OCI-LY7 (cell line): ENCODE results near the gene ID2. TPM values are rescaled to one million over a fixed set of nuclear protein-coding genes. Genes with fewer than 3 reads are reported as not detected.

Source experiments
- BruUV-seq: library from RNA; stranded (reverse); fragments of 400-500 nt; replicated peaks from 2 replicates; lab custom pipeline; 2021; lab: Mats Ljungman, UMichigan
- CTCF ChIA-PET: fragments of 300-600 bp; sonication (Branson Sonifier 250); formaldehyde crosslinking; loops from one replicate; lab custom pipeline; 2022; ENCODE audit warnings: antibody characterized with exemption; ENCODE audit not compliant: unreplicated experiment; lab: Charles Lee
- POLR2A ChIA-PET: fragments of 300-600 bp; sonication (Branson Sonifier 250); formaldehyde crosslinking; loops from one replicate; lab custom pipeline; 2022; ENCODE audit warnings: antibody characterized with exemption; lab: Charles Lee
- DNase-seq: peaks from one replicate; pipeline ENCODE4 v3.0.0-alpha.2; 2015; ENCODE audit warnings: low spot score
- H2AFZ ChIP-seq: fragments of 200-600 bp; sonication (generic), shearing (Covaris generic); 2 replicates; pipeline ENCODE4 v1.6.1; 2014; ENCODE audit warnings: mild to moderate bottlenecking, antibody characterized with exemption, low read length, moderate library complexity
- H3K27ac ChIP-seq: fragments of 200-600 bp; sonication (generic); 2 replicates; pipeline ENCODE4 v1.5.1; 2014; ENCODE audit warnings: mixed run types, low read depth, mild to moderate bottlenecking, moderate library complexity, low read length, inconsistent platforms; ENCODE audit not compliant: poor library complexity, severe bottlenecking
- H3K36me3 ChIP-seq: fragments of 200-600 bp; sonication (generic); 2 replicates; pipeline ENCODE4 v1.6.1; 2014; ENCODE audit warnings: mild to moderate bottlenecking, antibody characterized with exemption, low read length, moderate library complexity, mixed read lengths; ENCODE audit not compliant: insufficient read depth
- H3K4me1 ChIP-seq: fragments of 200-600 bp; sonication (generic); 2 replicates; pipeline ENCODE4 v1.5.1; 2014; ENCODE audit warnings: mild to moderate bottlenecking, low read length; ENCODE audit not compliant: insufficient read depth, poor library complexity, severe bottlenecking
- H3K4me2 ChIP-seq: fragments of 200-600 bp; sonication (generic); 2 replicates; pipeline ENCODE4 v1.6.1; 2014; ENCODE audit warnings: mild to moderate bottlenecking, low read length
- H3K4me3 ChIP-seq: fragments of 200-600 bp; sonication (generic); 2 replicates; pipeline ENCODE4 v1.5.1; 2014; ENCODE audit warnings: mild to moderate bottlenecking, low read depth, low read length; ENCODE audit not compliant: poor library complexity, severe bottlenecking
- H3K79me2 ChIP-seq: fragments of 200-600 bp; sonication (generic); 2 replicates; pipeline ENCODE4 v1.6.1; 2016; ENCODE audit warnings: low read depth, mild to moderate bottlenecking, low read length, moderate library complexity, mixed read lengths; ENCODE audit not compliant: insufficient read depth
- H3K9me2 ChIP-seq: fragments of 200-600 bp; sonication (generic); 2 replicates; pipeline ENCODE4 v1.6.1; 2016; ENCODE audit warnings: mild to moderate bottlenecking, low read length, mixed read lengths; ENCODE audit not compliant: insufficient read depth
- H3K9me3 ChIP-seq: fragments of 200-600 bp; sonication (generic); 2 replicates; pipeline ENCODE4 v1.6.1; 2014; ENCODE audit warnings: mild to moderate bottlenecking, mixed run types, low read length, mixed read lengths
- H4K20me1 ChIP-seq: fragments of 200-600 bp; sonication (generic); 2 replicates; pipeline ENCODE4 v1.6.1; 2014; ENCODE audit warnings: mild to moderate bottlenecking, antibody characterized with exemption, low read length, moderate library complexity, mixed read lengths; ENCODE audit not compliant: insufficient read depth
- CTCF ChIP-seq: fragments of 200-600 bp; sonication (generic); conservative IDR thresholded peaks from 2 replicates; pipeline ENCODE4 v1.5.1; 2014; ENCODE audit warnings: mild to moderate bottlenecking, antibody characterized with exemption, low read length, moderate library complexity, mixed read lengths
- EZH2phosphoT487 ChIP-seq: fragments of 200-600 bp; sonication (generic); IDR thresholded peaks from 2 replicates; pipeline ENCODE4 v1.6.1; 2018; ENCODE audit warnings: low read depth, borderline replicate concordance, mild to moderate bottlenecking, mixed run types, antibody characterized with exemption, low read length, moderate library complexity, mixed read lengths
- intact Hi-C: fragments of 100-400 bp; cut with micrococcal nuclease; formaldehyde crosslinking; loops from one replicate; pipeline ENCODE4 v1.10.0; 2022; ENCODE audit not compliant: unreplicated experiment
- total RNA-seq, 2 experiments: library from RNA; depleted of rRNA in 1 of 2; stranded (reverse); fragments of >200 nt in 1 of 2; shearing (Covaris generic) in 1 of 2; gene quantifications; 2 replicates each; pipeline ENCODE4 v1.2.3, GENCODE V29; 2014 to 2022

Gene ID2
- total RNA-seq, 2 experiments from 2014 or later: 79.3 to 498 TPM

GRCh38 chr2:8636041-8636491 is 45.8 kb upstream of the ID2 start:
- Histone ChIP-seq H3K9me3 (no peaks in the 10 kb centered on the region), H3K4me1 (peaks cover 25% of the 10 kb centered on the region), H2AFZ (no peak overlapping the region), H3K79me2 (peaks cover 2% of the 10 kb centered on the region; the same call in 1 of the 2 replicates), H3K4me3 (no peak overlapping the region), H3K27ac (no peak overlapping the region), H3K4me2 (no peak overlapping the region), H3K36me3 (no peaks in the 10 kb centered on the region), H4K20me1 (no peaks in the 10 kb centered on the region), H3K9me2 (no peaks in the 10 kb centered on the region)
- no TSS peak for BruUV-seq
- no peak for DNase-seq
- TF ChIP-seq CTCF (no peak), EZH2phosphoT487 (no peak)
- intact Hi-C loops: no loop called here
- POLR2A ChIA-PET: no interaction called here
- CTCF ChIA-PET: no interaction called here

- POLR2A ChIA-PET: interaction anchor here (1.2 kb wide), 2 partner anchors 11 to 43 kb away, joined by 3 to 4 read pairs; no protein-coding TSS in a partner anchor
- no peak overlapping the region for H3K4me2 ChIP-seq
- BruUV-seq: no TSS peak
Measured at GRCh38 chr2:8636721-8637636, 44.9 kb upstream of the ID2 start.

More at GRCh38 chr2:8636721-8637636, 44.9 kb upstream of the ID2 start:
- no peak overlapping the region for H2AFZ ChIP-seq
- H3K4me3 ChIP-seq: no peak overlapping the region
- no peak for DNase-seq
- no peaks in the 10 kb centered on the region for H3K9me2 ChIP-seq
- no peak overlapping the region for H3K27ac ChIP-seq
- no peaks in the 10 kb centered on the region for H4K20me1 ChIP-seq
- TF ChIP-seq CTCF: no peak
- no peak for TF ChIP-seq EZH2phosphoT487
- H3K79me2 ChIP-seq: no peaks in the 10 kb centered on the region
- H3K4me1 ChIP-seq: peaks cover 16% of the 10 kb centered on the region
- CTCF ChIA-PET: no interaction called here
- H3K9me3 ChIP-seq: no peaks in the 10 kb centered on the region
- intact Hi-C loops: no loop called here
- no peaks in the 10 kb centered on the region for H3K36me3 ChIP-seq
